SU-DHL-6 (cell line): Measurements from ENCODE around the gene SLC7A8.

ENCODE experiments used
- EZH2phosphoT487 ChIP-seq: fragments of 200-600 bp; sonication (generic), shearing (Covaris generic); conservative IDR thresholded peaks from 2 replicates; pipeline ENCODE4 v1.6.1; 2018; ENCODE audit warnings: mild to moderate bottlenecking, antibody characterized with exemption, low read length, moderate library complexity, mixed read lengths
- TF ChIP-seq, protein P1 (sequence below): fragments of 200-600 bp; sonication (generic); IDR thresholded peaks from one replicate; pipeline ENCODE4 v1.5.1; 2017; ENCODE audit warnings: antibody characterized with exemption, mild to moderate bottlenecking, low read length, moderate library complexity; ENCODE audit not compliant: insufficient read depth, poor library complexity, severe bottlenecking

DNA sequence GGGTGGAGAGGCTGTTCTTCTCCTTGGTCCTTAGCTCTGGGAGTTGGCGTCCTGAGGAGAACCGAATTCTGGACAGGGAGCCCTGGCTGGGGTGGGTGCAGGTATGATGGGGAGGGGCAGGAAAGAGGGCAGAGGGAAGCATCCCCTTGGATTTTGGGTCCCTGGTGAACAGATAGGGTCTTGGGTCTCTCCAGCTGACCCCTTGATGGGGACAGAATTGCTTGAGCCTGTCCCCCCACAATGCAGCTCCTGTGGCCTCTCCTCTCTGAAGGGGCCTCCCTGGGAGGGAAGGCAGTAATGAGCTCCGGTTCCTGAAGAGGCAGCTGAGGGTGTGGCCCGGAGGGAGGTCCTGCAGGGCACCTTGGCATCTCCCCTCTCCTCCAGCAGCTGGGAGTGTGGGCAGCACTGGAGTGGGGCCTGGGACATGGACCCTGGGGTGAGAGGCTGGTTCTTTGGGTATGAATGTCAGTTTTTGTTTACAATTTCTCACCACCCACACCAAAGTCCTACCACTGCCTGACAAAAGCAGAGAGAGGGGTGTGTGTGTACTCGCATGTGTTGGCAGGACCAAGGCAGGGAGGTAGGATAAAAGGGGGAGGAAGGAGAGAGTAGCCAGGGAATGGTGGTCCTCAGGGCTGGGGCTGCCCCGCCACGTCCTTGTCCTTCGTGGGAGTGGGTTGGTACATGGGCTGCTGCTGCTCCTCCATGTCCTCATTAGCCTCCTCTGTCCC, 56.7 kb downstream of the SLC7A8 start:
- TF ChIP-seq, protein P1, sequence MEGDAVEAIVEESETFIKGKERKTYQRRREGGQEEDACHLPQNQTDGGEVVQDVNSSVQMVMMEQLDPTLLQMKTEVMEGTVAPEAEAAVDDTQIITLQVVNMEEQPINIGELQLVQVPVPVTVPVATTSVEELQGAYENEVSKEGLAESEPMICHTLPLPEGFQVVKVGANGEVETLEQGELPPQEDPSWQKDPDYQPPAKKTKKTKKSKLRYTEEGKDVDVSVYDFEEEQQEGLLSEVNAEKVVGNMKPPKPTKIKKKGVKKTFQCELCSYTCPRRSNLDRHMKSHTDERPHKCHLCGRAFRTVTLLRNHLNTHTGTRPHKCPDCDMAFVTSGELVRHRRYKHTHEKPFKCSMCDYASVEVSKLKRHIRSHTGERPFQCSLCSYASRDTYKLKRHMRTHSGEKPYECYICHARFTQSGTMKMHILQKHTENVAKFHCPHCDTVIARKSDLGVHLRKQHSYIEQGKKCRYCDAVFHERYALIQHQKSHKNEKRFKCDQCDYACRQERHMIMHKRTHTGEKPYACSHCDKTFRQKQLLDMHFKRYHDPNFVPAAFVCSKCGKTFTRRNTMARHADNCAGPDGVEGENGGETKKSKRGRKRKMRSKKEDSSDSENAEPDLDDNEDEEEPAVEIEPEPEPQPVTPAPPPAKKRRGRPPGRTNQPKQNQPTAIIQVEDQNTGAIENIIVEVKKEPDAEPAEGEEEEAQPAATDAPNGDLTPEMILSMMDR, result no peak
- TF ChIP-seq EZH2phosphoT487, result no peak
